GM21723 (cell line): Measurements from ENCODE around the gene SLIT3.

Source experiments
- ATAC-seq: cut with Tn5 transposase; IDR thresholded peaks from one replicate; pipeline ENCODE4 v1.9.1; 2021; ENCODE audit warnings: mild to moderate bottlenecking, moderate library complexity; ENCODE audit not compliant: unreplicated experiment

Gene SLIT3

GRCh38 chr5:169300468-169301385 is at the start of gene SLIT3:
SLIT3 (minus strand) TSS chr5:169301139; CDS start chr5:169300709, 430 bp downstream.
- ATAC-seq: no peak

- no peak for ATAC-seq
These were observed 49.1 kb upstream of the SLIT3 start for GRCh38 chr5:169350016-169350415.

GRCh38 chr5:169347786-169348185 is 46.8 kb upstream of the SLIT3 start:
- ATAC-seq: no peak

- ATAC-seq: no peak
These were observed 43.7 kb upstream of the SLIT3 start for GRCh38 chr5:169344629-169345028.

GRCh38 chr5:169343766-169344165 is 42.8 kb upstream of the SLIT3 start:
- ATAC-seq: no peak

- ATAC-seq: no peak
These were observed 40.6 kb upstream of the SLIT3 start for GRCh38 chr5:169341556-169341955.

GRCh38 chr5:169339869-169340268 is 38.9 kb upstream of the SLIT3 start:
- ATAC-seq: peak; percentile 63

GRCh38 chr5:169336242-169336641 is 35.3 kb upstream of the SLIT3 start:
- ATAC-seq: no peak

- no peak for ATAC-seq
These were observed 34.9 kb upstream of the SLIT3 start for GRCh38 chr5:169335806-169336205.

GRCh38 chr5:169333518-169333917 is 32.6 kb upstream of the SLIT3 start:
- ATAC-seq: no peak

GRCh38 chr5:169331292-169331852 is 30.4 kb upstream of the SLIT3 start:
- ATAC-seq: no peak

- ATAC-seq: no peak
These were observed 27.5 kb upstream of the SLIT3 start for GRCh38 chr5:169328401-169328800.

- no peak for ATAC-seq
These were observed 24.3 kb upstream of the SLIT3 start for GRCh38 chr5:169325273-169325672.

- ATAC-seq: no peak
These were observed 17.6 kb upstream of the SLIT3 start for GRCh38 chr5:169318556-169318955.

GRCh38 chr5:169307646-169308045 is 6.7 kb upstream of the SLIT3 start:
- ATAC-seq: no peak

- ATAC-seq: no peak
These were observed 4.4 kb upstream of the SLIT3 start for GRCh38 chr5:169305366-169305765.

- no peak for ATAC-seq
These were observed 3.2 kb upstream of the SLIT3 start for GRCh38 chr5:169304175-169304574.

- no peak for ATAC-seq
These were observed 2.2 kb upstream of the SLIT3 start for GRCh38 chr5:169303119-169303515.

GRCh38 chr5:169302491-169303118 is 1.7 kb upstream of the SLIT3 start:
- peak; percentile 86 for ATAC-seq

- peak; percentile 32 for ATAC-seq
These were observed 1.0 kb upstream of the SLIT3 start for GRCh38 chr5:169301986-169302385.

GRCh38 chr5:169301386-169301934 is 521 bp upstream of the SLIT3 start:
- ATAC-seq: no peak
